ENCODE measurements around the gene RSBN1.
"Not testable (repeated sequence)": the region's sequence is repeated elsewhere in the genome, so short reads cannot be mapped to it uniquely, and the experiment has no call there.

The RSBN1 gene

DNA sequence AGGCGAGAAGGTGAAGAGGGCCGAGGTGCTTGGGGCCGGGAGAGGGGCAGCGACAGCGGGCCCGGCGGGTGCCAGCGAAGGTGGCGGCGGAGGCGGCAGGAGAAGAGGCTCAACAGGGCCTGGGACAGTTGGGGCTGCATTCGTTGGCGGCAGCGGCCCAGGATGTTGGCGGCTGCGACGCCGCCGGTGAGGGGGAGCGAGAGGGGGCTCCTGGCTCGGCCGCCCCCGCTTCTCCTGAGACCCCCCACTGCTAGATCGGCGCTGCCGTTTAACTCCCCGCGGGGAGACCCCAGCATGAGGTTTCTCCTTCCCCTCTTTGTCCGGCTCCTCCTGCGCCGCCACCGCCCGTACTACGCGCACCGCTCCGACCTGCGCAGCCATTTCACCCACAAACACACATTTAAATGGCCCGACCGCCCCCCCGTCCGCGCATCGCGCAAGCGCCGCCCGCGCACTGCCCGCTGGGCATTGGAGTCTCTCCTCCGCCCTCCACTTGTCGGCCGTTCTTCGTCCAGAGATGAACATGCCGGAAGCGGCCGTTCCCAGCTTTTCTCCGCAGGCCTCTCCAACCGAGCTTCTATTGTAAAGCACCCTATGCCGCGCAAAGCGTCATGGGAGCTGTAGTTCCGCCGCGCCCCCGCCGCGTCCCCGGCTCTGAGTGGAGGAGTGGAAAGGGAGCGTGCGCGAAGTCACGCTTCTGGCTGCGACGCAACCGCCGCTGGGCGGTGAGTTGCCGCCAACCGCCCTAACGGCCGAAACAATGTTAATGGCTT lies at the start of gene RSBN1:
Gene RSBN1 (minus strand): TSS at position 589 of the 773 bp plus-strand sequence. CDS start 64 bp downstream, at position 525.
- FAIRE-seq, result peak; percentile 89

DNA sequence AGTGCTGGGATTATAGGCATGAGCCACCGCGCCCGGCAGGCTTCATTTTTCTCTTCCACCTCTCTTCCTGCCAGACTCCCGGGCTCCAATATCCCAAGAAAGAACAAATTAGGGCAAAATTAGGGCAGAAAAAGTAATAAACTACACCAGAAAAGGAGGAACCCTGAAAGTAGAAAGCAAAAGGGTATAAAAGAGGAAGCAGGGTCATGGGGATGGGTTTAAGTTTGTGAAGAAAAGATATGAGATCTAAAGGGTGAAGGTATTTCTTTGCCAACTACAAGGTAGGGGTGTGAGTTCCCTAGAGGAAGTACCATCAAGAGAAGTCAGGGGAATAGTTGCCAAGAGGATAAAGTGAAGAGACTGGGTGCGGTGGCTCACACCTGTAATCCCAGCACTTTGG lies 49.4 kb upstream of the RSBN1 start:
- FAIRE-seq (no peak), DNase-seq (ENCODE audit: insufficient read length, low spot score) (no peak)

More for the DNA sequence above, at the start of gene RSBN1:
- peak; percentile 82 for DNase-seq (ENCODE audit: insufficient read length, low spot score)

DNA sequence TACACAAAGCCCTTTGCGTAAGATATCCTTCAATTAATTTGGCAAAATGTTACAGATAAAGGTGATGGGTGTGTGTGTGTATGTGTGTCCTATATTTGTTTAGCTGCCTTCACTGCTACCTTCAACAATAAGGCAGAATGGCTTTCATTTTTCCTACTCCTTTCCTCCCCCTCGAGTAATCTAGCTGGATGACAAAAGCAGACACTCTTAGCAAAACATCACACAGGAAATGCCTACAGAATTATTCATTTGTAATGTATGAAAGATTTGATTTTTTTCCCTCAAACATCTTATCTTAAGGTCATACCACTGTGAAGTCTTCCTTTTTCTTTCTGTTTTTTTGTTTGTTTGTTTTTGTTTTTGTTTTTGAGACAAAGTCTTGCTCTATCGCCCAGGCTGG lies 48.6 kb upstream of the RSBN1 start:
- DNase-seq (ENCODE audit: insufficient read length, low spot score), result no peak
- FAIRE-seq, result no peak

DNA sequence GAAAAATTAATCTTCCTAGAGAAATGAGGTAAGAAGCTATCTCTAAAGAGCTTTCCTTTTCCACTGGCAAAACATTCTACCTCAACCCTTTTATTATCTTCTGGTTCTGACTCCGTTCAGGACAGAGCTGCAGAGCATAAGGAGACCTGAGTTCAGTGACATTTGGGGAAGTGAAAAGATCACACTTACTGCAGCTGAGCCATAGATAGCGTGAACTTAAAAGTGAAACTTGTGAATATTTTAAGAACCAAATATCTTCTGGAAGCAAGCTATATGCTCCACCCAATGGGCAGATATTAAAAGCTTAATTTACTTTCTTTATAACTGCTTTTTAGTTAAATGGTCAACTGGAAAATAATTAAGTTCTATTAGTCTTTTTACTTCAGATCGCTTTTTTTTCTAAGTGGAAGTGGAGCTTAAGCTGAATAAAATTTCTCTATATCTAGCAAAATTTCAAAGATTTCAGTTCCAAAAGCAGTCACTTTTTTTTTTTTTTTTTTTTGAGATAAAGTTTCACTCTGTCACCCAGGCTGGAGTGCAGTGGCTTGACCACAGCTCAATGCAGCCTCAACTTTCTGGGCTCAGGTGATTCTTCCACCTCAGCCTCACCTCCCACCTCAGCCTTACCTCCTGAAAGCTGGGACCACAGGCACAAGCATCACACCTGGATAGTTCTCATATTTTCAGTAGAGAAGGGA lies 47.4 kb upstream of the RSBN1 start:
- DNase-seq (ENCODE audit: insufficient read length, low spot score) (no peak), FAIRE-seq (peak; percentile 89)

DNA sequence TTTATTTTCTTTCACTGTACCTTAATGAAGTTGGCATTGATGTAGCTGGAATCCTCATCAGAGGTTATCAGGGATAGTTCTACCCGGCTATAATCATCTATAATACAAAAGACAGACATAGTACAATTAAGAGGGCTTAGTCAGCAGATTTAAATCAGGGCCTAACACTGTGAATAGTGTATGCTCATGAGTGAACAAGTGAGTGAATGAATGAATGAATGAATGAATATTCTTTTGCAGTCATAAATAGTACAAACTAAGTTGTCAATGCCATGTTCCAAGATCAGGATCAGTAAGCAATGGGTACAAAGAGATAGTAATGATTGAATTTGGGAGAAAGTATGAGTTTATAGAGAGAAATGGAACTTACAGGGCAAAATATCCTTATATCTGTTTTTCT lies 46.7 kb upstream of the RSBN1 start:
- FAIRE-seq, result no peak
- DNase-seq (ENCODE audit: insufficient read length, low spot score), result no peak

DNA sequence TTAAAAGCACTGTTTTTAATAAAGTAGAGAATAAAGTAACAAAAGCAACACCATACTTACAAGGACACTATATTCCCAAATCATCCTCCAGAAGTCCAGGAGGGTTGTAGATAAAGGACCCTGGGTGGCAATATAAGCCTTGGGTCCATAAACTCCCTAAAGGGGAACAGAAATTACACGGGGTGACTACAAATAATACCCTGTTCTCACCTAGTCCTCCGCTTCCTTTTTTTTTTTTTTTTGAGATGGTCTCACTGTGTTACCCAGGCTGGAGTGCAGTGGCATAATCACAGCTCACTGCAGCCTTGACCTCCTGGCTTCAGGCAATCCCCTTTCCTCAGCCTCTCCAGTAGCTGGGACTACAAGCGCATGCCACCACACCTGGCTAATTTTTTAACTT lies 46.1 kb upstream of the RSBN1 start:
- no peak for DNase-seq (ENCODE audit: insufficient read length, low spot score)
- FAIRE-seq, result peak; percentile 31

DNA sequence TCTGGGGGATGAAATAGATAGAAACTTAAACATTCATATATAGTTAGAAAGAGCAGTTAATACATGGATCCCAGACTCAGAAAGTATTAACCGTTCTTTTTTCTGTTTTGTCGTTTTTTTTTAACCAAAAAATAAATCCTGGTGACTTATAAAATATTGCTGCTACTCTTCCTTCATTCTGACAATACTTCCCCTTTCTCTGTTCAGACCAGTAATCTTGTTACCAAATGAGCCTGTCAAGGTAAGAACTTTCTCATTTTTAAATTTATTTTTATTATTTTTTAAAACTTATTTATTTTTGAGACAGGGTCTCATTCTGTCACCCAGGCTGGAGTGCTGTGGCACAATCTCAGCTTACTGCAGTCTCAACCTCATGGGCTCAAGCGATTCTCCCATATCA lies 45.5 kb upstream of the RSBN1 start:
- DNase-seq (ENCODE audit: insufficient read length, low spot score) (no peak), FAIRE-seq (no peak)

DNA sequence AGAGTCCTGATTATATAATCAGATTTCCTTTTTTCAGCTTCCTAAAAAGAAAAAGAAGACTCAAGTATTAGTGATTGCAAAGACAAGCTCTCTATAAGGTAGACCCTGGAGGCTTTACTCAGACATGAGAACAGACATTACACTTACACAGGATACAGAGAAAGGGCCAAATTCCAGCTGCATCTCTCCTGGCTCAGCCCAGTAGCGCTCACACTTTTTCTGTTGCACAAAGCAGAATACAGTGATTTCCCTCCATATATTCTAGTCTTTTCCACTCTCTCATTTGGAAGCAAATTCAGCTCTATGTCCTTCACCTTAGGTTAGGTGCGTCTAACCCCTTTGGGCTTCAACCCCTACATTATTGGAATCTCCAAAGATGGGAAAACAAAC lies 44.1 kb upstream of the RSBN1 start:
- DNase-seq (ENCODE audit: insufficient read length, low spot score) (no peak), FAIRE-seq (no peak)

DNA sequence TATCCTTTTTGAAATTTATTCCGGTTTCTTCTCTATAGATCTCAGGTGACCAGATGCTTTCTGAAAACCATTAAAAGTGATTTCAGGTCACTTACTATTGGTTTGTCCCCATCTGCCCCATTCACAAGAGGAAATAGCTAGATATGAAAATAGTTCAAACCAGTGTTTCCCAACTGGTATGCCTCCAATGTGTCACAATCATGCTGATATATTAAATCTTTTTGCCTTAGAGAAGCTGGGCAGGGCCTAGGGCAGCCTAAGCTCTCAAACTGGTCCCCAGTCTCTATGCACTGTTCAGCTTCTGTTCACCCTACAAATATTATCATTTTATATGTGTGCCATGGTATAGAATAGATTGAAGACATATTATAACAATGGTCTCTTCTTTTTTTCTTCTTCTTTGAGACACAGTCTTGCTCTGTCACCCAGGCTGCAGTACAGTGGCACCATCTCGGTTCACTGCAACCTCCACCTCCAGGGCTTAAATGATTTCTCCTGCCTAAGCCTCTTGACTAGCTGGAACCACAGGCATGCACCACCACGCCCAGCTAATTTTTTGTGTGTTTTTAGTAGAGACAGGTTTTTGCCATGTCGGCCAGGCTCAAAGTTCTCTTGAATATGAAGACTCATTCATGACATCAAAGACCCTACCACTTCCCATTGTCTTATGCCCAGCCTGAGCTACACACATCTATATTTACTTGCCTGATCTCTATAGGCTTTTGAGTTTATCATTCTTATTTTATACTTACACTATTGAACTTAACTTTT lies 43.5 kb upstream of the RSBN1 start:
- FAIRE-seq, result no peak
- no peak for DNase-seq (ENCODE audit: insufficient read length, low spot score)

DNA sequence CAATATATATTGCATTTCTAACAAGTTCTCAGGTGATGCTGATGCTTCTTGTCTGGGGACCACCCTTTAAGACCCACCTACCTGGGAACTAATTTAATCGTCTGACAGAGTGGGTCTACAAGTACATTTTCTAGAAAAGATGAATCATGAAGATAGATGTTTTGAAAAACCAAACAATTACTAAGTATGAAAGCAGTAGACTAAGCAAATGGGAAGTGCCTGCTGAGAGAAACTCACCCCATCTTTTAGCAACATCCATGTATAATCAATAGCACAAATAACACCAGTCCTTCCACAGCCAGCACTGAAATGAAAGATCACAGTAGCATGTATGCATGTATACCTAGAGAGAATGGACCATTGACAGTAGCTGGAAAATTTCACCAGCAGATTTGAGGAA lies 42.0 kb upstream of the RSBN1 start:
- DNase-seq (ENCODE audit: insufficient read length, low spot score) (no peak), FAIRE-seq (no peak)

DNA sequence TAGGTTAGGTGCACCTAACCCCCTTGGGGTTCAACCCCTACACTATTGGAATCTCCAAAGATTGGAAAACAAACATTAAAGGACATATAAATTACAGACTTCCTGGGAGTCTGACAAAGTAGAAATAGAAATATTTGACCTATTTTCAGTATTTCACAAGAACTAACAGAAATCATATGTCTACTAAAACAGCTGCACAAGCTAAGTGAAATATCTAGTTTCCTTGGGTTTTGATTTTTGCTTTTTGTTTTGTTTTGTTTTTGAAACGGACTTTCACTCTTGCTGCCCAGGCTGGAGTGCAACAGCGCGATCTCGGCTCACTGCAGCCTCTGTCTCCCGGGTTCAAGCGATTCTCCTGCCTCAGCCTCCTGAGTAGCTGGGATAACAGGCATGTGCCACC lies 40.4 kb upstream of the RSBN1 start:
- DNase-seq (ENCODE audit: insufficient read length, low spot score); FAIRE-seq: not testable (repeated sequence)

DNA sequence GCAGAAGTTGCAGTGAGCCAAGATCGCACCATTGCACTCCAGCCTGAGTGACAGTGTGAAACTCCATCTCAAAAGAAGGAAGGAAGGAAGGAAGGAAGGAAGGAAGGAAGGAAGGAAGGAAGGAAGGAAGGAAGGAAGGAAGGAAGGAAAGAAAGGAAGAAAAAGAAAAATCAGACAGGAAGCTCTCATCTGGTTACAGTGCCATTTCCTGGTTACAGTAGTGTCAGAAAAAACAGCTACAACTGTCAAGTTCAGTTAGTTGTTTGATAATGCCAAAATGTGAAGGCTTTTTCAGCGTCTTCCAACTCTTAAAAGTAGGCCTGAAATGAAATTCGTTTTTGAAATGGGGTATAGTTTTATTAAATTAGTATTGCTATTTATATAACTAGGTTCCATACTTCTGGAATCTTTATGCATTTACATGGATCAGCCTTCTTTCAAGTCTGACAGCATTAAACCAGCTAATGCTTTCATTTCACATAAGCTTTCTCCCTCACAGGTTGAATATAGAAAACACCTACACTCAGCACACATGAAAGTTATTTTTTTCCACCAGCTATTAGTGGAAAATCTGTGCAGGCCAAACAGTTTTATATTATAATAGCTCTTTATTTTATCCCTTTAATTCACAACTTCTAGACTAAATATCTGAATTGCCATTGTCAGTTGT lies 38.0 kb upstream of the RSBN1 start:
- no peak for DNase-seq (ENCODE audit: insufficient read length, low spot score)
- peak; percentile 14 for FAIRE-seq

DNA sequence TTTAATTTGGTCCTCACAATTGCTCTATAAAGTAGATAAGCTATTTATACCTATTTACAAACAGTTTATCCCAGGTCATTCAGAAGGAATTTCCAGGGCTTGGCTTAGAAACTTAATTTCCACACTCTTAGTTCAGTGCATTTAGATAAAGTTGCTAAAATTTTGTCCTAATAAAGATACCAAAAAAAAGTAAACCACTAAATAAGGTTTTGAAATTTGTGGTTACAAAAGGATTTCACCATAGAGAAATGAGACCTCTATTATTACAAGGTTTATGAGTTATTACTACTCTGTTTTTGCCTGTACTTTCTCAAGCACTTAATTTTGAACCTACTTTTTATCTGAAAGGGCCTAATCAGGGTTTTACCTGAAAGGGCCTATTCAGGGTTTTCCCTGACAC lies 36.8 kb upstream of the RSBN1 start:
- no peak for FAIRE-seq
- DNase-seq (ENCODE audit: insufficient read length, low spot score), result no peak

DNA sequence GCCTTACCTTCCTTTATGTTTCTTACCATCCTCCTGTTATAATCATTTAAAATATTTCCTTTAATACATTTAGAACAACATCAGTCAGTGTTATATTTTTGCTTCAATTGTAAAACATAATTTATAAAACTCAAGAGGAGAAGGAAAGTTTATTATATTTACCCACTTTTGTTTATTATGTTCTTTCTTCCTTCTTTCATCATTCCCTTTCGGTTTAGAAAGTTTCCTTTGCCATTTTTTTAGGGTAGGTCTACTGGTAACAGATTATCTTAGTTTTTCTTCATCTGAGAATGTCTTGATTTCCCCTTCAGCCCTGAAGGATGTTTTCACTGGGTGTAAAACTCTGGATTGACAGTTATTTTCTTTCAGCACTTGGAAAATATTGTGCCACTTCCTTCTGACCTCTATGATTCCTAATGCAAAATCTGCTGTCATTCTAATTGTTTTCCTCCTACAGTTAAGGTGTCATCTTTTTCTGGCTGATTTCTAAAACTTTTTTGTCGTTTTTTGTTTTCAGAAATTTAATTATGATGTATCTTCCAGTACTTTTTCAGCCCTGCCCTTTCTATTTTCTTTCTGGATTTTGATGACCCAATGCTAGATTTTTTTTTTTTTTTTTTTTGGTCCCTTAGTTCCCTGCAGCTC lies 34.2 kb upstream of the RSBN1 start:
- FAIRE-seq, result no peak
- DNase-seq (ENCODE audit: insufficient read length, low spot score), result no peak

DNA sequence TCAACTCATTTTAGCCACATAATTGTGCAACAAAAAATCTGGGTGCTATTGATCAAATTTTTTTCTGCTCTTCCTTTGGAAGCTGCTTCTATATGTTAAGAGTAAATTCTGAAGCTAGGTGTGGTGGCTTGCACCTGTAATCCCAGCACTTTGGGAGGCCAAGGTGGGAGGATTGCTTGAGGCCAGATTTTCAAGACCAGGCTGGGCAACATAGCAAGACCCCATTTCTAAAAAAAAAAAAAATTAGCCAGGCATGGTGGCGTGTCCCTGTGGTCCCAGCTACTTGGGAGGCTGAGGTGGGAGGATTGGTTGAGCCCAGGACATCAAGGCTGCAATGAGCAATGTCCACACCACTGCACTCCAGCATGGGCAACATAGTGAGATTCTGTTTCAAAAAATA lies 24.3 kb upstream of the RSBN1 start:
- no peak for FAIRE-seq
- no peak for DNase-seq (ENCODE audit: insufficient read length, low spot score)

DNA sequence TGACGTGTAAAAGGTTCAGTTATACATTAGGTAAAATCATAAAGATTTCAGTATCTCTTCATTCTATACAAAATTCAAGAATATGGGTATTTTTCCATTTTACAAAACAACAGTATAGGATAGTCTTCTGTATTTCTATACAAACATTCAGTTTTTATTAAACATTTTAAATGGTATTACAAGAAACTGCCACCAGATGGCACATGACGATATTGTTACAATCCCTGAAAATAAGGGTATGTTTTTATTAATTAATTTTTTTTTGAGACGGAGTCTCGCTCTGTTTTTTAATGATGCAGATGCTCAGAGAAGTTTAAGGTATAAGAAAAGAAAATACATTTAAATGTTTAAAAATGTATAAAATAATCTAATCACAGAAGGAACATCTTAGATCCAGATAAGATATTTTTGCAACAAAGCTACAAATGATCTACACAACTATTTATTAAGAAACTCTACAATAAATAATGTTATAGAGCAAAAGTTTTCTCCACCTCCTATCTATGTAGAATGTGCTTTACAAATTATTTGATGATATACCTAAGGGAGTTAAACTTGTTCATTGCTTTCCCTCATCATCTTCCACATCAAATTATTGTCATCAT lies 23.5 kb upstream of the RSBN1 start:
- DNase-seq (ENCODE audit: insufficient read length, low spot score) (no peak), FAIRE-seq (no peak)

DNA sequence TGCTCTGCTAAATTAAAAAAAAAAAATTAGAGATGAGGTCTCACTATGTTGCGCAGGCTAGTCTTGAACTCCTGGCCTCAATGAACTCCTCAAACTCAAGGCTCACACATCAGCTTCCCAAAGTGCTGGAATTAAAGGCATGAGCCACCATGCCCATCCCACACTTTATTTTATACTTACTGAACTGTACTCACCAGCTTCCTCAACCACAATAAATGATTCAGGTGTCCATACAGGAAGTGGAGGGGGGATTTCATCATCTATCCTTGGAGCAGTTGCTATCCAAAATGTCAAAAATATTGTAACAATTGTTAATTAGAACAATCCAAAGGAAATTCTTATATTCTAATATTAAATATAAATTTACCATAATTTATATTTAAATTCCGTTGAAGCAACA lies 22.4 kb upstream of the RSBN1 start:
- FAIRE-seq, result no peak

DNA sequence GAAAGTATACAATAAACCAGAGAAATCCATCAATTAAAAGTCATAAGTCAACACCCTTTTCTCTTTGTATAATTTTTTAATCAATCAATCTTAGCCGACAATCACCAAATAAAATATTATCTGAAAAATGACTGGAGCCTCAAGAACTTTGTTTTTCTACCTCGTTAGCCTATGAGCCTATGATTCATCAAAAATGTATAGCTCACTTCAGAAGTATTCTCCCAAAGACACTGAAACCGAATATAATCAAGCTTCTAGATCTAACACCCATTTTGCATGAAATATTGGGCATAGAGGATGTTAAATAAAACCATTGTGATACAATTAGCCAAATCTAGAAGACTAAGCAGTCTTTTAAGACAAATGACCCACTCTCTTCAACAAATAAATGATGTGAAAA lies 17.8 kb upstream of the RSBN1 start:
- FAIRE-seq, result no peak

More for the DNA sequence above, 22.4 kb upstream of the RSBN1 start:
- DNase-seq (ENCODE audit: insufficient read length, low spot score), result no peak

DNA sequence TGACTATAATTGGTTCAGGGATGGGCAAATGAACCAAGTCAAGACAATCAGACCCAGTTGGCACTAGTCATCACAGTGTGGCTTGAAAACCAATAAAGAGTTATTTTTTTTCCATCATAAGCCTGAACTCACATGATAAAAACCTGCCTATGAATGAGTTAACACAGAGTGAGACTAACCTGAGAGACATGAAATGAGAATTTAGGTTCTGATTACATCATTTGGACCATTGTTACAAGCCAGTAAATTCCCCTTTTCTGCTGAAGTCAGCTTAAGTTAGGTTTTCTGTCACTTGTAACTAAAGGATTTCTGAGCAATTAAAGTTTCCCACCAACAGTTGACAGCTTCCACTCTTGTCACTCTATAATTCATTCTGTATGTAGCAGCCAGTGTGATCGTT lies 9.6 kb upstream of the RSBN1 start:
- FAIRE-seq (no peak), DNase-seq (ENCODE audit: insufficient read length, low spot score) (no peak)

More for the DNA sequence above, 17.8 kb upstream of the RSBN1 start:
- DNase-seq (ENCODE audit: insufficient read length, low spot score), result no peak

DNA sequence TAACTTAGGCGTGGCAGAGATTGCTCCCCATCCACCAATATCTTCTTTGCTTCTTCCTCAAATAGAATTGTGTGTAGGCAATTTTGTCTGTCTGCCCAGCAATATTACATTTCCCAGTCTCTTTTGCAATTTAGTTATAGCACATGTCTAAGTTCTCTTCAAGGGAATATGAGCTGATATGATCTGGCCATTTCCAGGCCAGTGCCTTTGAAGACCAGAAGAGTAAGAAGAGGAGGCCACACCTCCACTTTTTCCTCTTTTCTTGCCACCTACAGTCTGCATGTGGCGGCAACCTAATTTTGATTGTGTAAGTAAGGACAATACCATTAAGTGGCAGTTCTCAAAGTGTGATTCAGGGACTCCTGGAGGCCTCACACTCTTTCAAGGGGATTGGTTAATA lies 6.3 kb upstream of the RSBN1 start:
- no peak for FAIRE-seq
- DNase-seq (ENCODE audit: insufficient read length, low spot score), result no peak
